Natural killer cell (primary cell): ENCODE measurements around the gene CCT4. TPM values are rescaled to one million over a fixed set of nuclear protein-coding genes. Genes with fewer than 3 reads are reported as not detected.

ENCODE experiments used
- ATAC-seq, 3 donors: fragments of 150-1000 bp in 2 of 3; fragments of 200-7000 bp in 1 of 3; cut with Tn5 transposase; 1 replicate in 1 of 3; 2 replicates in 2 of 3; pipeline ENCODE4 v1.10.0; 2021; ENCODE audit warnings: mild to moderate bottlenecking in 2 of 3, moderate library complexity in 2 of 3
- DNase-seq, 2 donors: peaks; one replicate each; pipeline versions ENCODE4 v3.0.0 to v3.0.0-alpha.2; 2013 to 2021; ENCODE audit warnings: mixed read lengths in 1 of 2
- H3K27ac ChIP-seq: one replicate; pipeline ENCODE4 v1.5.1; 2013; ENCODE audit warnings: mild to moderate bottlenecking, low read length
- H3K27me3 ChIP-seq: one replicate; pipeline ENCODE4 v1.6.1; 2013; ENCODE audit warnings: low read length; ENCODE audit not compliant: control insufficient read depth, insufficient read depth
- H3K36me3 ChIP-seq: one replicate; pipeline ENCODE4 v1.6.1; 2013; ENCODE audit warnings: low read length; ENCODE audit not compliant: control insufficient read depth, insufficient read depth
- H3K4me1 ChIP-seq: one replicate; pipeline ENCODE4 v1.6.1; 2013; ENCODE audit warnings: low read length; ENCODE audit not compliant: control insufficient read depth, insufficient read depth
- H3K4me3 ChIP-seq: one replicate; pipeline ENCODE4 v1.5.1; 2013; ENCODE audit warnings: low read length
- H3K9me3 ChIP-seq: one replicate; pipeline ENCODE4 v1.6.1; 2013; ENCODE audit warnings: low read length; ENCODE audit not compliant: control insufficient read depth, insufficient read depth
- H3K27ac Mint-ChIP-seq, 2 donors: one replicate each; pipeline ENCODE4 v1.8.0; 2022; ENCODE audit warnings: mild to moderate bottlenecking in 2 of 2, mixed read lengths in 2 of 2, moderate library complexity in 1 of 2
- H3K27me3 Mint-ChIP-seq, 2 donors: one replicate each; pipeline ENCODE4 v1.8.0; 2022; ENCODE audit warnings: low read depth in 2 of 2, mixed read lengths in 2 of 2
- H3K36me3 Mint-ChIP-seq: one replicate; pipeline ENCODE4 v1.8.0; 2022; ENCODE audit warnings: mixed read lengths
- H3K4me1 Mint-ChIP-seq, 2 donors: one replicate each; pipeline ENCODE4 v1.8.0; 2022; ENCODE audit warnings: mixed read lengths in 2 of 2
- H3K4me3 Mint-ChIP-seq: one replicate; pipeline ENCODE4 v1.8.0; 2022; ENCODE audit warnings: mild to moderate bottlenecking, moderate library complexity, mixed read lengths
- H3K9me3 Mint-ChIP-seq, 2 donors: one replicate each; pipeline ENCODE4 v1.8.0; 2022; ENCODE audit warnings: mixed read lengths in 2 of 2
- CTCF ChIP-seq: fragments of 200-600 bp; IDR thresholded peaks from one replicate; pipeline ENCODE4 v1.8.0; 2022; ENCODE audit warnings: antibody characterized with exemption
- WGBS: methylation state at CpG from one replicate; pipeline ENCODE4 v1.1.7; 2013; ENCODE audit warnings: missing lambda C conversion rate; ENCODE audit not compliant: insufficient coverage; 5-methylcytosine and 5-hydroxymethylcytosine counted together
- intact Hi-C: fragments of 100-400 bp; cut with micrococcal nuclease; formaldehyde crosslinking; loops from one replicate; pipeline ENCODE4 v1.14.2; 2022
- total RNA-seq, 4 donors: library from RNA; stranded (reverse); fragments of 120-200 nt in 1 of 4; gene quantifications; one replicate each; pipeline versions ENCODE4 v1.2.3 to v1.2.4, GENCODE V29; 2013 to 2022

Gene CCT4
- total RNA-seq, 3 donors from 2014 or later (not counting 1 experiment from before 2014, with no cell fraction given) = 79.4 to 108 (median 84.5) TPM

- 93% methylated on average over 3 of the region's 3 CpGs for WGBS
- Histone ChIP-seq H3K4me1 (no peaks in the 10 kb centered on the region), H3K9me3 (no peaks in the 10 kb centered on the region), H3K36me3 (no peaks in the 10 kb centered on the region), H3K27ac (no peak overlapping the region), H3K4me3 (no peak overlapping the region), H3K27me3 (no peaks in the 10 kb centered on the region)
- Mint-ChIP-seq H3K27me3 (no peaks in the 10 kb centered on the region), H3K27ac (no peak overlapping the region), H3K36me3 (no peaks in the 10 kb centered on the region), H3K9me3 (no peaks in the 10 kb centered on the region), H3K4me3 (no peak overlapping the region), H3K4me1 (no peaks in the 10 kb centered on the region)
- intact Hi-C loops = no loop called here
- no peak for ATAC-seq
- TF ChIP-seq CTCF = no peak
- no peak for DNase-seq
Observed at GRCh38 chr2:61841286-61841685, 47.2 kb downstream of the CCT4 start.

GRCh38 chr2:61834893-61835292, 53.6 kb downstream of the CCT4 start:
- Mint-ChIP-seq H3K36me3 (no peaks in the 10 kb centered on the region), H3K4me1 (no peaks in the 10 kb centered on the region), H3K9me3 (no peaks in the 10 kb centered on the region), H3K27ac (no peak overlapping the region), H3K4me3 (no peak overlapping the region), H3K27me3 (no peaks in the 10 kb centered on the region)
- no peaks in the 10 kb centered on the region for H3K36me3 ChIP-seq
- intact Hi-C loops = no loop called here
- WGBS = 0% methylated on average over 1 of the region's 1 CpG
- H3K27me3 ChIP-seq = no peaks in the 10 kb centered on the region
- DNase-seq = no peak
- no peak overlapping the region for H3K4me3 ChIP-seq
- no peak for ATAC-seq
- TF ChIP-seq CTCF = no peak
- no peaks in the 10 kb centered on the region for H3K9me3 ChIP-seq
- H3K4me1 ChIP-seq = no peaks in the 10 kb centered on the region
- no peak overlapping the region for H3K27ac ChIP-seq

GRCh38 chr2:61833971-61834370, 54.5 kb downstream of the CCT4 start:
- H3K36me3 ChIP-seq = no peaks in the 10 kb centered on the region
- intact Hi-C loops = no loop called here
- Mint-ChIP-seq H3K9me3 (no peaks in the 10 kb centered on the region), H3K27ac (no peak overlapping the region), H3K27me3 (no peaks in the 10 kb centered on the region), H3K4me3 (no peak overlapping the region), H3K36me3 (no peaks in the 10 kb centered on the region), H3K4me1 (no peaks in the 10 kb centered on the region)
- no peaks in the 10 kb centered on the region for H3K27me3 ChIP-seq
- no CpG with 5 or more reads among the region's 1 CpG for WGBS
- no peak overlapping the region for H3K27ac ChIP-seq
- no peak overlapping the region for H3K4me3 ChIP-seq
- H3K9me3 ChIP-seq = no peaks in the 10 kb centered on the region
- DNase-seq = no peak
- ATAC-seq = no peak
- no peaks in the 10 kb centered on the region for H3K4me1 ChIP-seq
- TF ChIP-seq CTCF = no peak

DNA sequence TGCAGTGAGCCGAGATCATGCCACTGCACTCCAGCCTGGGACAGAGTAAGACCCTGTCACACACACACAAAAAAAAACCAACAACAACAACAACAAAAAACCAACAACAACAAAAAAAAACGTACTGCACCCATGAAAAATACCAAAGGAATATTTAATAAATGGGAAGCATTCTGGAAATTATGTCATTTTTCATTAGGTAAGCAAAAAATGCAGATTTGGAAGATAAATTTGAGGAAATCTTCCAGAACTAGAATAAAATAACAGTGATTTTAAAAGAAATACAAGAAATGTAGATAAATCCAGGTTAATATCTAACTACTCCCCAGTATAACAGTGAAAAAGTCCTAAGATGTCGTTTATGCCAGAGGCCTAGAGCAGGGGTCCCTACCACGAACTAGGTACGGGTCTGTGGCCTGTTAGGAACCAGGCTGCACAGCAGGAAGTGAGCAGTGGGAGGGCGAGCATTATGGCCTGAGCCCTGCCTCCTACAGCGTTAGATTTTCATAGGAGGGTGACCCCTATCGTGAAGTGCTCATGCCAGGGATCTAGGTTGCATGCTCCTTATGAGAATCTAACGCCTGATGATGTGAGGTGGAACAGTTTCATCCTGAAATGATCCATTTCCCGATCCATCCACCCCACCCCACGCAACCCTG, 56.1 kb downstream of the CCT4 start:
- TF ChIP-seq CTCF = no peak
- Mint-ChIP-seq H3K9me3 (no peaks in the 10 kb centered on the region), H3K4me1 (no peaks in the 10 kb centered on the region), H3K36me3 (no peaks in the 10 kb centered on the region), H3K27me3 (no peaks in the 10 kb centered on the region), H3K4me3 (no peak overlapping the region), H3K27ac (no peak overlapping the region)
- Histone ChIP-seq H3K36me3 (no peaks in the 10 kb centered on the region), H3K9me3 (no peaks in the 10 kb centered on the region), H3K4me3 (no peak overlapping the region), H3K4me1 (no peaks in the 10 kb centered on the region), H3K27me3 (no peaks in the 10 kb centered on the region), H3K27ac (no peak overlapping the region)
- 95% methylated on average over 10 of the region's 11 CpGs for WGBS
- no peak for DNase-seq
- intact Hi-C loops = no loop called here
- ATAC-seq = no peak
